Germinal center (tissue), 1 donor: ENCODE results near the gene MBD3.
"Not testable (repeated sequence)": the region's sequence is repeated elsewhere in the genome, so short reads cannot be mapped to it uniquely, and the experiment has no call there.

Source experiments
- DNase-seq: peaks from one replicate; pipeline ENCODE4 v3.0.0; 2012; ENCODE audit warnings: mixed read lengths, low spot score

The MBD3 gene

GRCh38 chr19:1592755-1593500 is at the start of gene MBD3:
Gene MBD3, minus strand, starts transcription at chr19:1592865. Its CDS starts 234 bp downstream, at chr19:1592631.
- peak; percentile 98 for DNase-seq

GRCh38 chr19:1640893-1641448 is 48.3 kb upstream of the MBD3 start:
- not testable (repeated sequence) for DNase-seq

GRCh38 chr19:1636325-1637236 is 43.9 kb upstream of the MBD3 start:
- no peak for DNase-seq

- no peak for DNase-seq
These were observed 42.2 kb upstream of the MBD3 start for GRCh38 chr19:1634938-1635243.

GRCh38 chr19:1634242-1634937 is 41.7 kb upstream of the MBD3 start:
- no peak for DNase-seq

- no peak for DNase-seq
These were observed 40.7 kb upstream of the MBD3 start for GRCh38 chr19:1633269-1633826.

GRCh38 chr19:1632462-1633268 is 40.0 kb upstream of the MBD3 start:
- no peak for DNase-seq

- no peak for DNase-seq
These were observed 39.0 kb upstream of the MBD3 start for GRCh38 chr19:1631557-1632100.

- no peak for DNase-seq
These were observed 38.1 kb upstream of the MBD3 start for GRCh38 chr19:1630811-1631210.

- DNase-seq = no peak
These were observed 37.3 kb upstream of the MBD3 start for GRCh38 chr19:1630012-1630411.

- DNase-seq = no peak
These were observed 36.7 kb upstream of the MBD3 start for GRCh38 chr19:1629256-1629808.

- no peak for DNase-seq
These were observed 34.5 kb upstream of the MBD3 start for GRCh38 chr19:1627194-1627593.

GRCh38 chr19:1626417-1627010 is 33.8 kb upstream of the MBD3 start:
- no peak for DNase-seq

- DNase-seq = peak; percentile 56
These were observed 31.8 kb upstream of the MBD3 start for GRCh38 chr19:1624458-1624857.

GRCh38 chr19:1622541-1622940 is 29.9 kb upstream of the MBD3 start:
- DNase-seq = no peak

GRCh38 chr19:1622007-1622406 is 29.3 kb upstream of the MBD3 start:
- no peak for DNase-seq

- no peak for DNase-seq
These were observed 28.9 kb upstream of the MBD3 start for GRCh38 chr19:1621574-1621973.

- no peak for DNase-seq
These were observed 28.4 kb upstream of the MBD3 start for GRCh38 chr19:1621021-1621420.

GRCh38 chr19:1620502-1620901 is 27.8 kb upstream of the MBD3 start:
- no peak for DNase-seq

GRCh38 chr19:1619703-1620102 is 27.0 kb upstream of the MBD3 start:
- no peak for DNase-seq
